ENCODE results near the gene RAB37.

Gene RAB37

DNA sequence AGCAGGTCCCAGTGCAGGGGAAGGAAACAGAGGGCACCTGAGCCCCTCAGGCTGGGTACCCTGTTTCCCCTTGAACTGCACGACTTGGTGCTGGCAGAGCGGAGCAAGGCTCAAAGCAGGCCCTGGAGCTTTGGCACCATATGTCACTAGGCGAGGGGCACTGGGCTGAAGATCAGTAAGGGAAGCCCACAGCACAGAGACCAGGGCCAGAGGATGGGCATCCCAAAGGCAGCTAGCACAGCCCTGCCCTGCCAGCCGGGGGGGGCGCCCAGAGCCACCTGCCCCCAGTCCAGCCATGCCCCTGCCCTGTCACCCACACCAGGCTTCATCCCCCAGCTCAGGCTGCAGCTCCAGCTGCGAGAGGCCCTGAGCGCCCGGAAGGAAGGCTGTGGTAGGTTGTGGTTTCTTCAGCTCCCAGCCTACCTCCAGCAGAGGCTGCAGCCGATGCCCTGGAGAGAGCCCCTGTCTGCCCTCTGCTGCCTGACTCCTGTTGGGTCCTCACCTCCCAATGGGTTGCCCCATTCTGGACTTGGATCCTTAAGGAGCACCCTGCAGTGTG lies 22.3 kb downstream of the RAB37 start:
- FAIRE-seq (peak; percentile 92), DNase-seq (ENCODE audit: extremely low spot score, insufficient read length, low read depth) (no peak)

GRCh38 chr17:74759941-74760340 lies 22.9 kb downstream of the RAB37 start:
- FAIRE-seq (no peak), DNase-seq (ENCODE audit: extremely low spot score, insufficient read length, low read depth) (no peak)

DNA sequence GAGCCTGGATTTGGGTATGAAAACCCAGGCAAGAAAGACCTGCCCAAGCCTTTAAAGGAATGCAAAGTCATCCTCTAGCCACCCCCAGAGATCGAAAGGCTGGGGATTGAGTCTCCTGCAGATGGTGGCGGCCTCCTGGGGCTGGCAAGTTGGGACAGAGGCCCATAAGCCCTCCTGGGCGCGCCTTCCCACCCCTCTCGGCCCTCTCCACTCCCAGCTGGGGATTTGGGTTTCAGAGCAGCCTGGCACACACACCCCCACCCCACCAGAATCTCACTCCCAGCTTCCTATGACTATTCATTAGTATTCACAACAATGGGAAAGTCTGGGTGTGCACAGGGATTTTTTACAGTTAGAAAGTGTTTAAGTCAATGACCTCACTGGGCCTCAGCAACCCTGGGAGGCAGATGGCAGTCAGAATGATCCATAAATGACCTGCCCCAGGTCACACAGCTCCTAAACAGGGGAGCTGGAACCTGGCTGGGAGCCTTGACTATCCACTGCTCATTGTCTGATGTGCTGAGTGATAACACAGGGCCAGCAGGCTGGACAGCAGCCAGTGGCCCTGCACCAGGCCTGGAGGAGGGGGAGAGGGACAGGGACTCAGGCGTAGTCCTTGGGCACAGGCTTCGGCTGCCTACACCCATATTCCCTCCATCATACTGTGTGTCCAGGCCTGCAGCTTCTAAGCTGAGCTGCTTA lies 23.5 kb downstream of the RAB37 start:
- DNase-seq (ENCODE audit: extremely low spot score, insufficient read length, low read depth) (no peak), FAIRE-seq (no peak)

GRCh38 chr17:74761419-74761818 lies 24.4 kb downstream of the RAB37 start:
- no peak for FAIRE-seq

GRCh38 chr17:74761931-74762330 lies 24.9 kb downstream of the RAB37 start:
- DNase-seq (ENCODE audit: extremely low spot score, insufficient read length, low read depth): no peak
- no peak for FAIRE-seq

More at GRCh38 chr17:74761419-74761818, 24.4 kb downstream of the RAB37 start:
- DNase-seq (ENCODE audit: extremely low spot score, insufficient read length, low read depth): no peak

DNA sequence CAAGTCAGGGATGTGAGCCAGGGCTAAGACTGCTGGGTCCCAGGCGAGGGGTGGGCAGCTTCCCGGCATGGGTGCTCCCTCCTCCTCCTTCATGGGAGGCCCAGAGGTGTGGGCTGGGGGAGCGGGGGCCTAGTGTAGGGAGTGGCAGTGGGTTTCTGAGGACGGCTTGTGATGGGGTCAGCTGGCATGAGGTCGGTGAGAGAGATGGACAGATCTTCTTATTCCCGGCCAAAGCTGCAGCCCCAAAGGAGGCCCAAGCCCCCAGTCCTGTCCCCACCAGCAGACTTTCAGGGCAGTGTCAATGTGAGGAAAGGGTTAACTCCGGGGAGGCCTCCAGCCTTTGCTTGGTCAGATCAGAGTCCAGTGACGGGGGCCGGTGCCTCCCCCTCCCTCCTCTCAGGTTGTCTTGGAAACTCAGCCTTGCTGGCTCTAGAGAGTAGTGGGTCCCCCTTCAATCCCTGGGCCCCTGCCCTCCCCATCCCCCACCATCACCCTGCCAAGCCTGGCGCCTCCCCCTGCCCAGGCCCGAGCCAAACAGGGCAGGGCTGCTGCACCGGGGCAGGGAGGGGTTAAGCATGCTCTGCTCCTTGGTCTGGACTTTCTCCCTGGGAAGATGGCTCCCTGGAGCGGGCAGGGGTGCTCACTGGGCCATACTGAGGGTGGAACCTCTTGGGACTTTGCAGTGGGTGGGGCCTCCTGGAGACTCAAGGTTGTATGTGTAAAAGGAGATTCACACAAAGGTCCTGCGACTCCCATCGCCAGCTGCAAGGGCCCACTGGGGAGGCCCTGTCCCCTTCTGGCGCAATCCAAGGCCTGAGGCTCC lies 26.7 kb downstream of the RAB37 start:
- no peak for FAIRE-seq
- DNase-seq (ENCODE audit: extremely low spot score, insufficient read length, low read depth): no peak

DNA sequence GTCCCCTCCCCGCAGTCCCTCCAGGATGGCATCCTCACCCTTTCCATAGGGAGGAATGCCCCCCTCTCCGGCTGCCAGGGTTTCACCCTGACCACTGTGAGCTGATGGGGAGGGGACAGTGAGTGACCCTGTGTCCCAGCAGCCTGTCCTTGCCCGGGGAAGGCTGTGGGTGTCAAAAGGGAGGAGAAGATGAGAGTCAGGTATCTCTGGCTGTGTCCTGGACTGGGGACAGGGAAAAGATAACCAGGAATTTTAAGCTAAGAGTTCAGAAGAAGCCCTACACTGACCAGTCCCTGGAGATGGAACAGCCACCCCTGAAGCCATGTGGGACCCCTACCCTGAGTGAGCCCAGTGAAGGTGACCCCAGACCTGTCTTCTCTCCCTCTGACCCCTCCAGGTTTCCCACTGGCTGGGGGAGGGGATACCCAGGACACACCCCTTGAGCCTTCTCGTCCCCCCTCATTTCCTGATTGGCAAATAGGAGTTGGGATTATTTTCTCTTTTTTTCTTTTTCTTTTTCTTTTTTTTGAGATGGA lies 27.8 kb downstream of the RAB37 start:
- no peak for FAIRE-seq
- DNase-seq (ENCODE audit: extremely low spot score, insufficient read length, low read depth): no peak

DNA sequence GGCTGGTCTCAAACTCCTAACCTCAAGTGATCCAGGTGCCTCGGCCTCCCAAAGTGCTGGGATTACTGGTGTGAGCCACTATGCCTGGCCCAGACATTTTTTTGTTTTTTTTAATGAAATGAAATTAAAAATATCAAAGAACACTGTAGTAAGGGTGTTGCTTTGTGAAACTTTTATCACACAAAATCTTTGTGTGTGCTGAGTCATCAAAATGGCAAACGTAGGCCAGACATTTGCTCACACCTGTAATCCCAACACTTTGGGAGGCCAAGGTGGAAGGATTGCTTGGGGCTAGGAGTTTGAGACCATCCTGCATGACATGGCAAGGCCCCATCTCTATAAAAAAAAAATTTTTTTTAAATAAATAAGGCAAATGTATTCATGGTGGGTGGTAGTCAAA lies 29.4 kb downstream of the RAB37 start:
- no peak for DNase-seq (ENCODE audit: extremely low spot score, insufficient read length, low read depth)
- no peak for FAIRE-seq

DNA sequence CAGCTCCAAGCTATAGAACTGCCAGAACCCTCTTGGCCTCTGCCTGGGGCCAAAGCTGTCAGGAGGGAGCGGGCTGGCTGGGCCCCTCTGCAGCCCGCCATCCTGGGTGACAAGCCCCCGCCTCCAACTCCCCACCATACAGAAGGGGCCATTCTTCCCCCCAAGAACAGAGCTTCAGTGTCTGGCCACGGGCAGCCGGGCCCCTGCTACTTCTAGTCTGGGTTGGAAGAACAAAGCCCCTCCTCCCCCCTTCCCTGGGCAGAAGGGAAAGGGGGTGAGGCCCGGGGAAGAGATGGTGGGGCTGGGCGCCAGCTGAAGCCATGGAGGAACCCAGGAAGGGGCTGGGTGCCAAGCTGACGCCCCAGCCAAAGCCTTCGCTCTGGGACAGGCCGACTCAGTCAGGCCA lies 30.1 kb downstream of the RAB37 start:
- FAIRE-seq: no peak
- no peak for DNase-seq (ENCODE audit: extremely low spot score, insufficient read length, low read depth)

DNA sequence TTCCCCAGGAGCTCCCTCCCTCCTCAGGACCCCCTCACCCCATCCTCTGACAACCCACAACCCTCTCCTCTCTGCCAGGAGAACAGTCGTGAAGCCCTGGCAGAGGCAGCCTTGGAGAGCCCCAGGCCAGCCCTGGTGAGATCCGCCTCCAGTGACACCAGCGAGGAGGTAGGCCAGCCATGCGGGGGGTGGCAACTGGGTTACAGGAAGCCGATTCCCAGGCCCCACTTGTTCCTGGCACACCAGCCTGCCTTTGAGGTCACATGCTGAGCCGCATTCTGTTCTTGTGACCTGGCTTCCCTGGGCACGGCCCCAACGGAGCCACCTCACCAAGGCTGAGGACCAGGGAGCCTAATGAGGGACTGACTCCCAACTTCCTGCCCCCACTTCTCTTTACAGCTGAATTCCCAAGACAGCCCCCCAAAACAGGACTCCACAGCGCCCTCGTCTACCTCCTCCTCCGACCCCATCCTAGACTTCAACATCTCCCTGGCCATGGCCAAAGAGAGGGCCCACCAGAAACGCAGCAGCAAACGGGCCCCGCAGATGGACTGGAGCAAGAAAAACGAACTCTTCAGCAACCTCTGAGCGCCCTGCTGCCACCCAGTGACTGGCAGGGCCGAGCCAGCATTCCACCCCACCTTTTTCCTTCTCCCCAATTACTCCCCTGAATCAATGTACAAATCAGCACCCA lies 31.2 kb downstream of the RAB37 start:
- no peak for DNase-seq (ENCODE audit: extremely low spot score, insufficient read length, low read depth)
- FAIRE-seq: no peak

DNA sequence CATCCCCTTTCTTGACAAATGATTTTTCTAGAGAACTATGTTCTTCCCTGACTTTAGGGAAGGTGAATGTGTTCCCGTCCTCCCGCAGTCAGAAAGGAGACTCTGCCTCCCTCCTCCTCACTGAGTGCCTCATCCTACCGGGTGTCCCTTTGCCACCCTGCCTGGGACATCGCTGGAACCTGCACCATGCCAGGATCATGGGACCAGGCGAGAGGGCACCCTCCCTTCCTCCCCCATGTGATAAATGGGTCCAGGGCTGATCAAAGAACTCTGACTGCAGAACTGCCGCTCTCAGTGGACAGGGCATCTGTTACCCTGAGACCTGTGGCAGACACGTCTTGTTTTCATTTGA lies 31.7 kb downstream of the RAB37 start:
- FAIRE-seq (no peak), DNase-seq (ENCODE audit: extremely low spot score, insufficient read length, low read depth) (no peak)

DNA sequence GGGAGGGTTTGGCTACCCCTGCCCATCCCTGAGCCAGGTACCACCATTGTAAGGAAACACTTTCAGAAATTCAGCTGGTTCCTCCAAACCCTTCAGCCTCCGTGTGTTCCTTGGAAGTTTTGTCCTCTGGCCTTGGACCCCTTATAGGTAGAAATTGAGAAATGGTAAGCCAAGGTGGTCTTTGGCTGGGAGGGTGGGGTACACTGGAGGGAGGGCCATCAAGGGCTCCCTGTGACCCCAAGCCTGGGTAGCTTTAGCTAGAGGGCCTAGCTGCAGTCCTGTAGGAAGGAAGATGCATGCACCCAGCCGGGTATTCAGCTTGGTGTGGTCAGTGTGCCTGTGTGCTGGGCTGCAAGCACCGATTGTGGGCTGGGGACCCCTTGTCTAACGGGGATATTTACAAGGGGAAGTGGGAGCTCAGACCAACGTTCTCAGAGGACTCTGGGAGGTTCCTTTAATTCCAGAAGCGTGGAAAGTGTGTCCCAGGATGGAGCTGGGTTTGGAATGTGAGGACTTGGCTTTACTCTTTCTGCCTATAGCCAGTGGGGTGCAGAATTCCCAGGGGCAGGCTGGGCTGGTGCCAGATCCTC lies 32.3 kb downstream of the RAB37 start:
- FAIRE-seq (no peak), DNase-seq (ENCODE audit: extremely low spot score, insufficient read length, low read depth) (no peak)

DNA sequence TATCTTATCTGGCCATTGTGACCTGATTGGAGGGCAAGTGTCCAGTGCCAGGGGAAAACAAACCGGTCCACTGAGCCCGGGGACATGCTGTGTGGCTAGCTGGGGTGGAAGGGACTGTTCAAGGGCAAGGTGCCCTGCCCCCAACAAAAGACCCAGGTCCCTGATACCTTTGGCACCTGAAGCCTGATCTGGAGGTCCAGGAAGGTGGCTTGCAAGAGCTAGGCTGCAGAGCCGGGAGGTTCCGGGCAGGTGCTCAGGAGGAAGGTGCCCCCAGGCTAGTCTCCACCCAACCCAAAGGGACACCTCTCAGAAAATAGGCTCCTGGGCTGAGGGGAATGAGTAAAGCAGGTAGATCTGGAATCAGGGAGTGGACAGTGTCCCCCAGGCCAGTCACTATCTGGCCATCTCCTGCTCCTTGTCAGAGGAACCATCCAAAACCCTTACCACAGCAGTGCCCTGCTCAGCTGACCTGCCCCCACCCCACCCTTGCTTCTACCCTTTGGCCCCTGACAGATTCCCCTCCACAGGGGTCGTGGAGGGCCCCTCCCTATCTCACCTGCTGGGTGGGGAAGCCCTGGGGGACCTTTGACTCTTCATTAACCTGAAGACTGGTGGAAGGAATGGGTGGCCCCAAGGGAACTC lies 32.9 kb downstream of the RAB37 start:
- FAIRE-seq (no peak), DNase-seq (ENCODE audit: extremely low spot score, insufficient read length, low read depth) (no peak)

GRCh38 chr17:74770498-74771318 lies 33.7 kb downstream of the RAB37 start:
- FAIRE-seq: peak; percentile 70
- no peak for DNase-seq (ENCODE audit: extremely low spot score, insufficient read length, low read depth)

DNA sequence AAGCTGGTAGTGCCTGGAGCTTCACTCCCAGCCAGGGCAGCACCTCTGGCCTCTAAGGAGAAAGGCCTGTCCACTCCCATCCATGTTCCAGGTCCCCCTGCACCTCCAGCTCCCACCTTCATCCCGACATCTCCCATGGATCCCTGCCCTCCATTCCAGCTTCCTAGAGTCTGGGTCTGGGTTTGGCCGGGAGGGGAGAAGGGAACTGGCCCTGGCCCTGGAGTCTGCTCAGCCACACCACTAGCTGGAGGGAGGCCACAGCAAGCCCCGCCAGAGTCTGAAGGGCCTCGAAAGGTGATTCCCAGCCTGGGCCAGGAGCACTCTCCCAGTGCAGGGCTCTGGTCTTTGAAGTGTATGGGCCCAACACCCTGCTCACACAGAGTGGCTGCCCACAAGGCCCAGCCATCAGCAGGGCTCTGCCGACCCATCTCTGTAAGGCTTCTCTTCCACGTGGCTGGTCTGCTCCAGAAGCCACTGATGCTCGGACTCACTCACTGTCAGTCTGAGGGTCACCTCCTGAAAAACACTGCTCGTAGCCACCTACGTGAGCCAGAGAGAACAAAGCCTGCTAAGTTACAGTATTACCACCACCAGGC lies 34.4 kb downstream of the RAB37 start:
- FAIRE-seq (no peak), DNase-seq (ENCODE audit: extremely low spot score, insufficient read length, low read depth) (no peak)

DNA sequence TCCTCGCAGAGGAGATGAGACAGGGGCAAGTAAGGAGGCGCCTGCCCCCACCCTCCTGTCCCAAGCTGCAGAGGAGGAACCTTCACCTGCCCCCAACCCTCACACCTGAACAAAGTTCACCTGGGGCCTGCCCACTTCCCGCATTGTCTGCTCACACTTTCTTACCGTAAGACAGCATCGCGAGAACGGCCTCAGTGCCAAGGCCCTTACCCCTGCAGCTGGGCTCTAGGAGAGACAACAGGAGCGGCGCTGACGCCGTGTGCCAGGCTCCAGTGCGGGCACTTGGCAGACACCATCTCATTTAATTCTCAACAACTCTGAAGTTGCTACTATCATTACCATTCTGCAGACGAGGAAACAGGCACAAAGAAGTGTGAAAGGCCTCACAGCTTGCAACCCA lies 35.0 kb downstream of the RAB37 start:
- FAIRE-seq (no peak), DNase-seq (ENCODE audit: extremely low spot score, insufficient read length, low read depth) (no peak)

- no peak for FAIRE-seq
- DNase-seq (ENCODE audit: extremely low spot score, insufficient read length, low read depth): no peak
Observed at GRCh38 chr17:74773414-74773813, 36.4 kb downstream of the RAB37 start.

GRCh38 chr17:74773871-74774286 lies 36.8 kb downstream of the RAB37 start:
- DNase-seq (ENCODE audit: extremely low spot score, insufficient read length, low read depth): no peak
- FAIRE-seq: no peak
